HG02870 (cell line): ENCODE measurements around the gene TSSK2.

Experiments used
- ATAC-seq: cut with Tn5 transposase; IDR thresholded peaks from one replicate; pipeline ENCODE4 v1.9.1; 2021; ENCODE audit warnings: mild to moderate bottlenecking, moderate library complexity; ENCODE audit not compliant: unreplicated experiment

The TSSK2 gene

GRCh38 chr22:19122752-19123492, 8.2 kb upstream of the TSSK2 start:
- ATAC-seq = no peak

GRCh38 chr22:19123936-19124335, 7.2 kb upstream of the TSSK2 start:
- ATAC-seq = no peak

- ATAC-seq = no peak
These were observed 6.7 kb upstream of the TSSK2 start for GRCh38 chr22:19124377-19124776.

- ATAC-seq = no peak
These were observed 6.1 kb upstream of the TSSK2 start for GRCh38 chr22:19125011-19125410.

GRCh38 chr22:19125474-19126308, 5.4 kb upstream of the TSSK2 start:
- no peak for ATAC-seq

- ATAC-seq = no peak
These were observed 4.5 kb upstream of the TSSK2 start for GRCh38 chr22:19126309-19127273.

GRCh38 chr22:19127329-19128008, 3.6 kb upstream of the TSSK2 start:
- no peak for ATAC-seq

- no peak for ATAC-seq
These were observed 3.1 kb upstream of the TSSK2 start for GRCh38 chr22:19128009-19128401.

GRCh38 chr22:19128946-19129727, 2.0 kb upstream of the TSSK2 start:
- ATAC-seq = no peak

- no peak for ATAC-seq
These were observed 1.2 kb upstream of the TSSK2 start for GRCh38 chr22:19129871-19130270.

- no peak for ATAC-seq
These were observed 542 bp downstream of the TSSK2 start for GRCh38 chr22:19131685-19132015.

- no peak for ATAC-seq
These were observed 1.0 kb downstream of the TSSK2 start for GRCh38 chr22:19132153-19132552.

- no peak for ATAC-seq
These were observed 1.7 kb downstream of the TSSK2 start for GRCh38 chr22:19132693-19133400.

GRCh38 chr22:19133561-19133960, 2.5 kb downstream of the TSSK2 start:
- ATAC-seq = no peak

GRCh38 chr22:19134176-19134831, 3.2 kb downstream of the TSSK2 start:
- ATAC-seq = no peak

- no peak for ATAC-seq
These were observed 3.8 kb downstream of the TSSK2 start for GRCh38 chr22:19134874-19135273.

- no peak for ATAC-seq
These were observed 5.8 kb downstream of the TSSK2 start for GRCh38 chr22:19136915-19137314.

- no peak for ATAC-seq
These were observed 6.5 kb downstream of the TSSK2 start for GRCh38 chr22:19137384-19138216.
